Stimulated activated CD4-positive, alpha-beta T cell treated with anti-CD3 and anti-CD28 coated beads, Interleukin-1b, Interleukin-23, amount 100 ng/mL, for 1 hour (primary cell): Measurements from ENCODE around the gene ZAP70.
"Not testable (repeated sequence)": the region's sequence is repeated elsewhere in the genome, so short reads cannot be mapped to it uniquely, and the experiment has no call there.

Experiments used
- DNase-seq, 2 donors: peaks; one replicate each; pipeline ENCODE4 v3.0.0-alpha.2; 2020; ENCODE audit warnings: low read depth in 2 of 2

The ZAP70 gene

GRCh38 chr2:97713296-97714083 is at the start of gene ZAP70:
TSS of gene ZAP70 (plus strand) at chr2:97713576. CDS start at chr2:97724037, 10,461 bp downstream.
- DNase-seq, result no peak

DNA sequence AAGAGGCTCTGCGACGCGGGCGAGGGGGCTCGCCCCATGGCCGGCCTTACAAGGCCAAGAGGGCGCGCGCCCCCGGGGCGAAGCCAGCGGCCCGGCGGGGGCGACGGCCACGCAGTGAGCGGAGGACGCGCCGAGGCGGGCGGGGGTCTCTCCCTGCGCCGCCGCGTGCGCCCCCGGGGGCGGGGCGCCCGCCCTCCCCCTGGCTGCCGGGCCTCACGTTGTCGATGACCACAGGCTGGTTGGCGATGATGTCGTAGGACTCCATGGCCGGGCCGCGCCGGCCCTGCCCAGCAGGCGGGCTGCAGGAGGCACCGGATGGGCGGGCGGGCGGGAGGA is 49.8 kb upstream of the ZAP70 start:
- DNase-seq, result no peak

- DNase-seq, result peak; percentile 92 to 95
Observed at GRCh38 chr2:97663962-97664635, 49.3 kb upstream of the ZAP70 start, which contains the start of gene ACTR1B. TSS of gene ACTR1B (minus strand) at chr2:97664044. CDS start at chr2:97663890, 154 bp downstream.

GRCh38 chr2:97664636-97664970 is 48.8 kb upstream of the ZAP70 start:
- no peak for DNase-seq

GRCh38 chr2:97669448-97669847 is 43.9 kb upstream of the ZAP70 start, which contains the start of gene C2orf92:
TSS of gene C2orf92 (plus strand) at chr2:97669713. CDS start at chr2:97669789, 76 bp downstream.
- DNase-seq, result no peak

GRCh38 chr2:97670471-97670870 is 42.9 kb upstream of the ZAP70 start:
- no peak for DNase-seq

- no peak for DNase-seq
Observed at GRCh38 chr2:97671526-97671925, 41.9 kb upstream of the ZAP70 start.

- DNase-seq, result not testable (repeated sequence)
Observed at GRCh38 chr2:97672606-97673140, 40.7 kb upstream of the ZAP70 start.

GRCh38 chr2:97673182-97673914 is 40.0 kb upstream of the ZAP70 start:
- no peak for DNase-seq

DNA sequence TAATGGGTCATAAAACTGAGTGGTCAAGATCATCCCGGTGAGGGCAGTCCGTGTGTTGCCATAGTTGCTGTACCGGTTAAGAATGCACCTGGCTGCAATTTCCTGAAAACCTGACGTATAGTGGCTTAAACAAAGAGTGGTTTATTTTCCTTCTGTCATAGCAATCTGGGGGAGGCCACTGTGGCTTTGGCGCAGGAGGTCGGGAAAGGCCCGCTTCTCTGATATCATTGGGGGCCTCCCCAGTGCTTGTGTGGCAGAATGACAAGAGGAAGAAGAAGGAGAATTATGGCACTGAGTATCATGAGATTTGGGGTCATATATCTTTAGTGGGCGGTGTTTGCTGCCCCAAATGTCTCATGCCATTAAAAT is 39.5 kb upstream of the ZAP70 start:
- DNase-seq, result no peak

DNA sequence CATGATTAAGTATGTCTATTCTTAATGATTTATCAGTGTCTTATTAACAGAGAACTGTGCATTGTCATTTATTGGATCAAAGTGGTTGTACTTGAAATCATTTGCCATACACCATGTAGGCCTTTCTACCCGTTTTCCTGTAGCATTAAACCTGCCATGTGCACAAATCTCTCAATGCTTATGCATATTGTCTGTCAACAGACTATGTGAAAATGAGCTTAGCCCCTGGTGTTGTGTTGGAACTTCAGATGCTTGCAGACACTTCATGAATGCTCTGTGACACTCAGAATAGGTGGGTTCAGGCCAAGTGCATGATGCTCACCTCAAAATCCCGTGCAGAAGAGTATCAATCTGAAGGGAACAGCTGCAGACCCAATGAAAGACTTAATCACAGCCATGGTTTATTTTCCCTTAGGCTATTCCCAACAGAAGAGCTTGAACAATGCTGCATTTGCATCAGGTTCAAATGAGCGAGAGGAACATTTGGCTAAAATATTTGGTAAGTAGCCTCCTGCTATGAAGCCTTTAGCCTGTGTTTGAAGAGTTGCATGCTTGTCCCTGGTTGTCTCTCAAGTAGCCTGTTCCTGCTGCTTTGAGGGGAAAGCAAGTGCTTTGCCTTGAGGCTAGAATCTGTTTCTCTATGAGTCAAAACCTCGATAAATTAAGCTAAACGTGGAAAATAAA is 37.8 kb upstream of the ZAP70 start:
- DNase-seq, result no peak

- DNase-seq, result no peak
Observed at GRCh38 chr2:97676620-97677019, 36.8 kb upstream of the ZAP70 start.

- no peak for DNase-seq
Observed at GRCh38 chr2:97677480-97677879, 35.9 kb upstream of the ZAP70 start.

GRCh38 chr2:97678298-97678697 is 35.1 kb upstream of the ZAP70 start:
- no peak for DNase-seq

DNA sequence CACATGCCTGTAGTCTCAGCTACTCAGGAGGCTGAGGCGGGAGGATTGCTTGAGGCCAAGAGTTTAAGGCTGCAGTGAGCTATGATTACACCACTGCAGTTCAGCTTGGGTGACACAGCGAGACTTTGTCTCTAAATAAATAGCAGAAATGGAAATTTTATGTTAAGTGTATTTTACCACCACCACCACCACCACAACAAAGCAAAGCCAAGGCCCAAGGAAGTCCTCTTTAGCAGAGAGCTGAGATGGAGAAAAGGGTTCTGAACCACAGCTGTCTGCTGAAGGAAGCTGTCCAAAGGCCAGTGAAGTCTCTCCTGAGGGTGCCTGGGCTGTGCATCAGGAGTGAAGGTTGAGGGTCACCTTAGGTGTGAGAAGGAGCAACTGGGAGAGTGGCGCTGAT is 26.1 kb upstream of the ZAP70 start:
- DNase-seq, result not testable (repeated sequence)

- no peak for DNase-seq
Observed at GRCh38 chr2:97688062-97688827, 25.1 kb upstream of the ZAP70 start.

DNA sequence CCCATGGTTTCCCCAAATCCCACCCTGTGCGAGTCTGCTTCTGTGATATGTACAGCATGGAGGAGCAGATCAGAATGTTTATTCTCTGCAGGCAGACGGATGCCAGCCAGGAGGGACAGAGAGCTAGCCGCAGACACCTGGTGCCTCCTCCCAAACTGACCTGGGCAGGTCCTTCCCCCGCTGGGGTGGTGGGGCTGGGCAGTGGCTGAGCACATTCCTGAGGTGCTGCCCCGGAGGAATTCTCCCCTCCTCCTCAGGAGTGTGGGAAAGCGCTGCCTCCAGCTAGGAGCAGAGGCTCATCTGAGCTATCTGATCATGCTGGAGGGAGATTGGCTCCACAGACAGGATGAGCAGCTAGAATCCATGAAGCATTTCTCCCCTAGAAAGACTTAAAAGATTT is 22.2 kb upstream of the ZAP70 start:
- no peak for DNase-seq

DNA sequence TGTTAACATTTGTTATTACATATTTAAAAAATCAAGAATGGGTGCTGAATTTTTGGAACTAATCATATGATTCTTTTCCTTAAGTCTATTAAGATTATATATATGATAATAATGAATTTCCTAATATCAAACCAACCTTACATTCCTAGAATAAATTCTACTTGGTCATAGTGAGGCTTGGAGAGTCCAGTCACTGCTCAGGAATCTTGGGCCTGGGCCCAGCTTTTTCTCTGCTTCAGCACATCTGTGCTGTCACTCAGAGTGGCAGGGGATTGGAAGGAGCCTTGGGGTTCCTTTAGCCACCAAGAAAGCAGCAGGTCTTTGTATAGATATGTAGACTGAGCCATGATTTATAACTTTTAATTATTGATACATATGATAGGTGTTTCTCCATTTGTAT is 19.9 kb upstream of the ZAP70 start:
- DNase-seq, result no peak

GRCh38 chr2:97695744-97696143 is 17.6 kb upstream of the ZAP70 start:
- no peak for DNase-seq

- peak; percentile 88 to 97 for DNase-seq
Observed at GRCh38 chr2:97697252-97698235, 15.8 kb upstream of the ZAP70 start.
